ENCODE data around the gene ACVR1.

- TF ChIP-seq CTCF (IDR thresholded peaks at IDR 0.05; ENCODE audit: low read depth, low read length, poor library complexity, severe bottlenecking) (no peak), EZH2phosphoT487 (IDR thresholded peaks at IDR 0.05; ENCODE audit: borderline replicate concordance, low read length) (no peak)
Measured at GRCh38 chr2:157830266-157830665, 45.9 kb downstream of the ACVR1 start.
